ENCODE data around the gene COL4A1.

COL4A1 gene

DNA sequence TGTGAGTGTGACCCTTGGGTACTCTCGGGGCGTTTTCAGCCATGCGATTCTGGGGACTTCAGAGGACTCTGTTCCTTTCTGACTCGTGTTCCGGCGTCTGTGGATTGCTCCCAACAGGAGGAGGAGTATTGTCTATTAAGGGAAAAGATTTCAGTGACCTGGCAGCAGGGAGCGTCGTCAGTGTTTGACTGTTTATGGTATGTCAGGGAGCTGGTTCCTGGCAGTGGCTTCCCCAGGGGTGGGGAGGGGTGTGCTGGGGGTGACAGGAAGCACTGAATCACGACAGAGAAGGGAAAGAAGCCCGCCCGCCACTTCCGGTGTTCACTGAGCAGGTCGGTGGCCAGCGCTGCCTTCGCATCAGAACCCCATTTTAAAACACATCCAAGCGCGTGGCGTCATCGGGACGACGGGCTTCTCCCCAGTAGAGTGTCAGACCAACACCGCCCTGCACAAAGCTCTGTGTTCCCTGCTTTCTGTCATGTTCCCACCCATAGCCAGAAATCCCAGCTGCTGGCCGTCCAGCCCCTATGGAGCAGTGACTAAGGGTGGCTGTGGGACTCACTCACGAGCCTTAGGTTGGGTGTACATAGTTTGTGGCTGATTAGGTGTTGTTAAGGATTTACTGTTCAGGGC, 34.0 kb upstream of the COL4A1 start:
- DNase-seq = no peak

DNA sequence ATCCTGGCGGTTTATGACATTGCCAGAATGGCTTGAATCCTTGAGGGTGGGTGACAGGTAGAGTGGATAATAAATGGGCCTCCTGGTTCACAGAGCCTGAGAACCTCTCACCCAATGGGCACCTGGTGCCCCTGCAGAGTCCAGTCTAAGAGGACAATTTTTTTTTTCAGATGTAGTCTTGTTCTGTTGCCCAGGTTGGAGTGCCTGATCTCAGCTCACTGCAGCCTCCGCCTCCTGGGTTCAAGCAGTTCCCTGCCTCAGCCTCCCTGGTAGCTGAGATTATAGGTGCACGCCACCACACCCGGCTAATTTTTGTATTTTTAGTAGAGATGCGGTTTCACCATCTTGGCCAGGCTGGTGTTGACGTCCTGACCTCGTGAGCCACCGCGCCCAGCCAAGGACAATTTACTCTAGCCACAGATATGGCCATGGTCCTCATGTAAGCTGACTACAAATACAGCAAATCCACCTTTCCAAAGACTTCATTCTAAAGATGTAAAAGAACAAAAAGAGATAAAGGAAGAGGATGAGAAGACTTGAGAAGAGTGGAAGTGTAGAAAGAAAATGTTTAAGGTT, 33.1 kb upstream of the COL4A1 start:
- DNase-seq = no peak

DNA sequence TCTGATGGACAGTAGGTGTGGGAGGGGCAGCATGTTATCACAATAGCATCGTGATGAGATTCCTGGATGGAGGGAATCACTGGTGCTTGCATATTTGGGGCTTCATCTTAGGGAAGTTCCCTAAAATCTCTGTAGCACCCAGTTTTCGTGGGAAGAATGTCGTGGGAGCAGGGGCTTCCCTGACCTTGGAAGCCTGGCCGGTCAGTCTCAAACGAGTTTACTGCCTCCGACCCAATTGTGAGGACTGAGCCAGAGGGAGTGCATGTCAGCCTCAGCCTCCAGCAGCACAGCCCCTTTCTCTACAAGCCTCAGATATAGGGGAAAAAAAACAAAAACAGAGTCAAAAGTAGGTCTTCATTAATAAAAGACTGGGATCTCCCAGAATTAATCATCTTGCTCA, 32.3 kb upstream of the COL4A1 start:
- no peak for DNase-seq

DNA sequence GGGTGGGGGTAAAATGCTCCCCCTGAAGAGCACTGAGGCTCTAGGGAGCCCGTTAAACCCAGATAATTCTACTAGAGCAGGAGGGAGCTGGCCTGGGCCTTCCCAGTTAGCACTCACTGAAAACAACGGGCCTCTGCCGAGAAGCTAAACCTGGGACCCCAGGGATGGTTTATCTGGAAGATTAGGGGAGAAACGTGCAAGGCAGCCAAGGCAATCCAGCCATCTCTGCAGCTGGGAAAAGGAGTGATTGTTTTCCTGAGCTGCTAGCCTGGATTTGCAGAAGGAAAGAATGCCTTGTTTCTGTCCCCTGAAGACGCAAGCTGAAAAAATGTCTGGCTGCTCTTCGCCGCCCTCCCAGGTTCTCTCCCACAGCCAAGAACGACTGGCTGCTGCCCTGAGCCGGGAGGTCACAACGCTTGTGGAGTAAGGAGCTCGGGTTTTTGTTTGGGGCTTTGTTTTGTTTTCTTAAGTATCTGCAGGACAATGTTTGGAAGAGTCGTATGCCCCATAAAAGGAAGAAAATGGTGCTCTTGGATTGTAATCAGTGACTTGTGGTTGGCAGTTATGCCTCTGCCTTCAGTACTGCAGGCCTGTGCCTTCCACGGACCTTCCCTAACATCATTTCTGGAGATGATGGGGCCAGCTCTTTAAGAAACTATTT, 31.6 kb upstream of the COL4A1 start:
- DNase-seq = no peak

DNA sequence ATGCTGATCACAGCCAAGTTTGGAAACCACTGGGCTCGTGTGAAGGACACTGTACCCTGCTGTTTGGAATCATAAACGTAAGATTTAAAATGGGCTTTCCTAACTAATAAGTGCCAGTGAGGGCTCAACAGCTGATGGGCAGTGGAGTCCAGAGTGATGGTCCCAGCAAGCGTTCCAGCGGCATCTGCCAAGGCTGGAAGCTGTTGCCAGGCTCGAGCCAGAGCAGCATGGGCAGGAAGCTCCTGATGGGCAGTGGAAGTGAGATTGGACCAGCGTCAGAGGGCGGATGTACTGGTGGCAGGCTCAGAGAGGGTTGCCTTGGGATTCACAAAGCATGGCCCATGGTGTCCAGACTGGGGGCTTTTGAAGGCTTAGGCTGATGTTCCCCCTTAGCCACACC, 30.3 kb upstream of the COL4A1 start:
- DNase-seq = no peak

DNA sequence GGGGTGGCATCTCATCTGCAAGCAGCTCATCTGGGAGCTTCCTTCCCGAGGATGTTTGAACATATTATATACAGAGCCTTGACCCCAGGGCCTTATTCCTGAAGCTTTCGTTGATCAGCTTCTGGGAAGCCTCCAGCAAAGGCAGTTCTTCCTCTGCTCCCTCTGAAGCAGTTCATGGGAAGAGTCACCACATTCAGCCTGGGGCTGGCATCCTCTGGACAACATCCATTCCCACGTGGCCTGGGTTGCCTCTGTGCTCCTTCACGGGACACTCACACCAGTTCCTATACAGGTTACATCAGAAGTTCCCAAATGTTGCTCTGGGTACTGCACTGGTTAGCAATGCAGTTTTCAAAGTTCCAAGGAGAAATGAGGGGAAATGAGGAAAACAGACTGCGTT, 29.7 kb upstream of the COL4A1 start:
- no peak for DNase-seq

DNA sequence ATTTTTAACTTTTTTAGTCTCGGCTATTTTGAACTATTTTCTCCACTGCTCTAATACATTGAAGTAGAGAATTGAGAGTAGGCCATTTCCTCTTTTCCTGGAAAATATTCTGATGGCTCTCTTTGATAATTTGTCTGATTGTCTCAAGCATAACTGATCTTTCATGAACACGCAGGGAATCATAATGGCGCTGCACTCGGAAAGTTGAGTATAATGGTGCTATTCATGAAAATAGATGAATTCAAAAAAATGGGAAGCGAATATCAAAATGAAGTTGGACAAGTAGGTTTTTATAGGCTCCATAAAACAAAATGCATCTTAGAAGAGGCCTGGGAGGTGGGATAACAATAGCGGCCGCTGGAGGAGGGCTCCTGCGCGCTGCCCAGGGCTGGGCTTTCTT, 29.2 kb upstream of the COL4A1 start:
- DNase-seq = no peak

DNA sequence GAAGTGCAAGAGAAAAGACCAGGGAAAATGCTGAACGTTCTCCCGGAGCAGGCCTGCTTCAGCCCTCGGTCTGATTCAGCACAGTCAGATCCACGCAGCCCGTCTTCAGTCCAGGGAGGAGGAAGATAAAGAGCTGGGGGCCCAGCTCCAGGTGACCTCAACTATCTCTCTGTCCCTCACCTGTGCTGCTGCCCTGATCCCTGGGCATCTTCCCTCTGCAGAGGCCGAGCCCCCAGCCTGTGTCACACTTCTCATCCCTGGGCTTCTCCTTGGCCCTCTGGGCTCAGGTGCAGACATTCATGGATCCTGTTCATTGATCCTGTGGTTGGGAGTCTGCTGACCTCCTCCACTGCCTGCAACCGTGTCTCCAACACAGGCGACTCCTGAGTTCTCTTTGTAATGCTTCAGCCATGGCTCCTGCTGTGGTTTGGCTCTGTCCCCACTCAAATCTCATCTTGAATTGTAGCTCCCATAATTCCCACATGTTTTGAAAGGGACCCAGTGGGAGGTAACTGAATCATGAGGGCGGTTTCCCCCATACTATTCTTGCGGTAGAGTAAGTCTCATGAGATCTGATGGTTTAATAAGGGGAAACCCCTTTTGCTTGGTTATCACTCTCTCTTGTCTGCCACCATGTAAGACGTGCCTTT, 28.0 kb upstream of the COL4A1 start:
- DNase-seq = no peak

DNA sequence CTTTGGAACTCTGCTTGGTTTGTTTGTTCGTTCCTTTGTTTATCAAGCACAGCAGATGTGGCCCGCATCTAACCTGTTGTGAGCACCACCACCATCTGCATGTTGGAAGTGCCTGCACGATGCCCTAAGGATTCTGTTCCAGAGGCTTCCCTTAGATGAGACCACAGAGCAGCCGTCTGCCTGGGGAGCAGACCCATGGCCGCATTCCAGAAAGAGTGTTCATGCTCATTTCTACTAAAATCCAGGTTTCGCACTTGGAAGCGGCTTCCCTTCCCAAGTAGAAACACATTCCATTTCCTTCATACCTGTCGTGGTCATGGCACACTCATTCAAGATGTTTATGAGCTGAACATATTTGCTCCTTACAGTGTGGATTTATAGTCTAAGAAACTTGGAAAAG, 27.3 kb upstream of the COL4A1 start:
- no peak for DNase-seq

DNA sequence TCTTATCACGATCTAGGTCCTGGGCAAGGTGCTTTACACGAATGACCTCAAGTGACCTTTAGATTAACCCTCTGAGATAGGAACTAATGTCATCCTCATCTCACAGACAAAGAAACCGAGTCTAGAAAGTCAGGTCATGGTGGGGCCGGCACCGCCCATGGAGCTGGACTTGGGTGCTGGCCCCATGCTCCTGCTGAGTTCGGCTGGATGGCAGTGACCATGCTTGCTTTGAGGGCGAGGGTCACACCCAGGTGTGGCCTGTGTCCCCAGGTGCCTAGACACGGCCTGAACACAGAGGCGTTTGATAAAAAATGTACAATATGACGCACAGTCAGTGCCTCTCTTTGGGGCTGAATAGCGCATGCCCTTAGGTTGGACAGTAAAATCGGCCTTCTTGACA, 26.9 kb upstream of the COL4A1 start:
- DNase-seq = no peak

DNA sequence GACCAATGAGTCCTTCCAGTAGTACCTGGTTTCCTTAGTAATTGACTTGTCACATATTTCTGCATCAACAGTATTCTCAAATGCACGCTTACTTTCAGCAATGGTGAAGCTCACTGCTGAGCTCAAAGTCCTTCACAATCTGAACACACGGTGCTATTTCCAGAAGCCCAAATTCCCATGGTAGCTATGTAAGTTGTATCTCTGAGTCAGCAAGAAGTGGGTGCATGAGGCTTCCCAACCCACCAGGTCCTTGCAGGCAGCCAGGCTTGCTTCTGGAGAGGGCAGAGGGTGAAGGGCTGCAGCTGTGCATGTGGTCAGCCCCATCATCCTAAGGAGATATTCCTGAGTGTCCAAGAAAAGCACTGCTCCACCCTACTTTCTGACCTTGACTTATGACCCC, 25.8 kb upstream of the COL4A1 start:
- no peak for DNase-seq

DNA sequence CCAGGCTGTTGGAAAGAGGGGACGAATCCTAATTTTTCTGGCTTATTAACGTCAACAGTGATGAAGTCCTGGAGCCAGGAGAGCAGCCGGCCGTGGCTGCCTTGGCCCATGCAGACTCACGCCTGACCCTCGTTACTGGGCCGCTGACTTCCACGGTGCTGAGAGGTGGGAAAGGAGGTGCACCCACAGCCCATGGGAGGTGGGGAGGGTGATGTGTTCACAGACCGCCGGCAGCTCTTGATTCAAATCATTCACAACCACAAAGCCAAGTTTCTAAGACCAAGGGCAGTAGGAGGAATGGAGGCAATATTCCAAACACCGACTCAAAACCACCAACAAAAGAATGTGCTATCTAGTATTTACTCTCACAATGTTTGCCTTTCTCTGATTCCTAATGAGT, 24.4 kb upstream of the COL4A1 start:
- no peak for DNase-seq

DNA sequence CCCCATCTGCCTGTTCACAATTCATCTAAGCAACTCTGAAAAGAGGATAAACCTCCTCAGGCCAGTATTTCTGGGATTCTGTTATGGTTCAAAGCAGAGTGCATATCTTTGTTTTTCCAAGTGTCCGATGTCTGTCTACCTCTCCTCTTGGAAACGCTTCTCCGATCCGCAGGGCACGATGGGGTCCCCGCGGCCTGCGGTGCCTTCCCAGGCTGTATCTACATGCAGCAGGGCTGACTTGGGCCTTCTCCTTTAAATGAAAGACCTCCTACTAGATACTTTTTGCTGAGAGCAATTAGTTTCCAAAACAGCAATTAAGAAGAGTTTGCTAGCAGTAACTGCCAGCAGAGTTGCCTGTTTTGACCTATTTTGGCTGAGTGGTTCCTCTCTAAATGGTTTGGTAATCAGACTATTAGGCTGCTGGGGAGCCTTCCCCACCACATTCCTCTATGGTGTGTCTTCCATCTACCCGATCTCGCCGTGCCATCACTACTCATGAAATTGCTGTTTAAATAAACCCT, 23.6 kb upstream of the COL4A1 start:
- DNase-seq = no peak

DNA sequence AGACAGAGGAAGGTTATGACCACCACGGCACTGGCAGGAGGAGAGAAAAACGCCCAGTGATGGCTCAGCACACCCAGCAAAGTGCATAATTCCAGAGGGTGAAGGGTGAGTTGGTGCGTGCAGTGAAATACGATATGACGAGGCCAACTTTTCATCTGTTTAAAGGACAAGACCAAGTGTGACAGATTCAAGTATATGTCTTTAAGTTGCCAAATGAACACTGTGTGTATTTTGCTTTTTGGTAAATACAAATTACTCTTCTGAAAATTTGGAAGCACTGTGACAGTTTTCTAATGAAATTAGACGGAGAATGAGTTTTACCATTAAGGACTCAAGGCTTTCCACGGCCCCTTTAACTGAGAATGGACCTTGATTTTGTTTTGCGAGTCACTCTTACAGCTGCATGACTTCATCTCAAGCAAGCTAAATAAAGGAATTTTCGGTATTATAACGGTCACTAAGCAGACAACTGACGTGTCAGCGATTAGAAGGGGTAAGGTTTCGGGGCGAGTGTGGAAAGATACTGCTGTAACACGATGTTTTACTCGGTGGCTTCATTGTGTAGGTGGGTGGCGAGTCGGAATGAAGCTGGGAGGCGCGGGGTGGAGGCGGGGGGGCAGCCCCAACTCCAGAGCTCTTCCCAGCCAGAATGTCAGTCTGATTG, 23.0 kb upstream of the COL4A1 start:
- no peak for DNase-seq

DNA sequence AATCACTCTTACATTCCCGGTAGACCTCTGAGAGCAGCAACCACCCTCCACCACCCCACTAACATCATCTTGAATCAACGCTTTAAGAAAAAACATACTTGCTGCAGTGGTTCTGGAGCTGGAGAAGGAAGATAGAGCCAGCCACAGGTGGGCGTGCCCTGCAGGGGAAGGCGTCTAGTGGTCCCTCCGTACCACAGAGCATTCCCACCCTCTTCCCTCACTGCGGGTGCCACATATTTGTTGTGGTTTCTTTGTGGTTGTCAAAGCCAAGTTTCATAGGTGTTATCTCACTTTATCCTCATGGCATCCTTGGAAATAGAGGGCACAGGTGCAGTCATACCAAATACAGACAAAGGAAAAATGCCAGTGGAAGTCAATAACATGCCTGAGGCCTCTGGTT, 22.3 kb upstream of the COL4A1 start:
- DNase-seq = no peak

DNA sequence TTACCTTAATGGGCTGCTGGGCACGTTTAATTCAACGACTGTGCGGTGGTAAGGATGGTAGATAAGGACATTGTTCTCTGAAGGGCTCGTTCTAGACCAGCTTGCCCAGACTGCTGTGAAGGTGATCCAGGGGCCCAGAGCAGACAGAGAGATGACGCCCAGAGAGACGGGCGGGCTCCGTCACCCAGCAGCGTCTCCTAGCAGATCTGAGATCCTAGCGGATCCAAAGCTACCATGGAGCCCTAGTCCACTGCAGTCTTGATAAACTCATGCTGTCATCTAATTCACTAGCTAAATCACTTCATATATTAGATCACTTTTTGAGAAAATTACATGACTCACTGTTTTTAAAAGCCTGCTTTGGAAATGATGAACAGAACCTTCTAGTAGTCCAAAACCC, 21.6 kb upstream of the COL4A1 start:
- DNase-seq = no peak

DNA sequence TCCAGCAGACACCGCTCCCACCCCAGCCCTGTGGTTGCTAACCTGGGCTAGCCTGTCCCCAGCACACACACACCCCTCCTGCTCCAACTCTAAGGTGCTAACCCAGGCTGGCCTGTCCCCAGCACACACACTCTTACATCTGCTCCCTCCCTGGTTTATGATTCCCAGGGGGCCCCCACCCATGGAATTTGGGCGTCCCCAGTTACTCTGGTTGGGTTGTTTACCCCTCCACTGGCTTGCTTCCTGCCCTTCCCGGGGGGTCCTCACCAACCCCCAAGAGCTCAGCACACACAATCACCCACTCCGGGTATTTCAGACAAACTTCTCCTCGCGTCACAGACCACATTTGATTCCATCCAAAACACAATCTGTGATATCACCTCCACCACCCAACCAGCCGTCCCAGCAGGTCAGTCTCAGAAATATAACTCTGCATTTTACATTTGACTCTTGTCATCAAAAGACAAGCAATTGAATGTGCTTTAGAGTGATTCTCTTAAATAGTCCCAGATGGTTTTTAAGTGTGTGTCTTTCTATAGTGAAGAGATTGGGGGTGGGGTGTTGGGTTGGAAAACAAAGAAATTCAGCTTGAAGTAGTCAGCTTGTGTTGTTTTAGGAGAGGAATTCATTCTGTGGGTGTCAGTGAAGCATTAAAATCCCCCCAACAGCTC, 20.2 kb upstream of the COL4A1 start:
- DNase-seq = no peak

DNA sequence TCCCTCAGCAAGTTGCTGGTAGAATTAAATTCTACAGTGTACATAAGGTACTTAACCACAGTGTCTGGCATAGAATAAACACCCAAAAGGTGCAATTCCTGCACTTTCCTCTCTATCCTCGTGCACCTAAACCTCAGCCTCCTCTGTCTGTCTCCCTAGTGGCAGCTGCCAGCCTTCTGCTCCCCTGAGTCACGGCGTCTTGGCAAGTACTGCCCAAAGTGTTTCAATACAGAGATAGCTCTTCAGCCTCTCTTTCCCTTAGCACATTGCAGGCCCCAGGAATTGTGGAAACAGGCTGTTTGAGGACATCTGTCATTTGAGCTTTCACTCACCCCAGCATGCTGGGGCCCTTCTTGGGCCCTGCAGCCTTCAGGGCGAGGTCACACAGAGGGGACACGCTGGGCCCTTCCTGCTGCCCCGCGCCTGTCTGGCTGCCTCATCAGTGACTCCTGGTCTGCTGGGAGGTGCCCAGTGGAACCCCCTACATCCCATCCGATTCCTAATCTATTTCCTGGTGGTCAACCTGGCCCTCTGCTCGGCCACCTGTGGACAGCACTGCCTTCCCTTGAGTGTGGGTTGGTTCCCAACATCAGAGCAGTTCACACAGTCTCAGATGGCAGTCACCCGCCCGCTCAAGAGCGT, 19.4 kb upstream of the COL4A1 start:
- DNase-seq = no peak

DNA sequence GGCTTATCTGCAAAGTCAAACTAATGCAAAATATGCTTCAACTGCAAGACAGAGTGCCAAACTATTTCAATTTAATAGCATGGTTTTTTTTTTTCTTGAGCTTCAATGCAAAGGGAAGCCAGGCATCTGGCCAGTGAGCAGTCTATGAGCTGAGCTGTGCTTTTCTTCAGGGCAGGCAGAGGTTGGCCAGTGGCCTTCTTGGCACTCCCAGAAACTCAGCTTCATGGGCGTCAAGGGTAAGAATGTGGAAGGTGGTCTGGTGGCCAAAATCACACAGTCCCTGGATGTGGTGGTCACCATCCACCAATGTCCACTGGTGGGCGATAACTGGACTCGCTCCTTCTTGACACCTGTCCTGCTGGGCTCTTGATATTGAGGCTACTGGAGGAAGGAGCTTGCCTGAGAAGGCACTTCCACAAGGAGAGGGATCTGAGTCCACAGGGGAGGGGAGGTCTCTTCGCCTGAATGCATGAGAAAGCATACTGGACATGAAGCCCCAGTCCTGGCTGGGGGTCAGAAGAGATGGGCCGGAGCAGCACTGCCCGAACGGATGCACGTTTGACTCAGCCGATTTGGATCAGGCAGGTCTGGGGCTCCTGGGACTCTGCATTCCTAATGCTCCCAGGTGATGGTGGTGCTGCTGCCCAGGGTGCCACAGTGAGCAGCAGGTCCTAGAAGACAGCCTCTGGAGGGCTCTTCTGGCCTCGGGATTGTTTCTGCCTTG, 17.2 kb upstream of the COL4A1 start:
- no peak for DNase-seq

DNA sequence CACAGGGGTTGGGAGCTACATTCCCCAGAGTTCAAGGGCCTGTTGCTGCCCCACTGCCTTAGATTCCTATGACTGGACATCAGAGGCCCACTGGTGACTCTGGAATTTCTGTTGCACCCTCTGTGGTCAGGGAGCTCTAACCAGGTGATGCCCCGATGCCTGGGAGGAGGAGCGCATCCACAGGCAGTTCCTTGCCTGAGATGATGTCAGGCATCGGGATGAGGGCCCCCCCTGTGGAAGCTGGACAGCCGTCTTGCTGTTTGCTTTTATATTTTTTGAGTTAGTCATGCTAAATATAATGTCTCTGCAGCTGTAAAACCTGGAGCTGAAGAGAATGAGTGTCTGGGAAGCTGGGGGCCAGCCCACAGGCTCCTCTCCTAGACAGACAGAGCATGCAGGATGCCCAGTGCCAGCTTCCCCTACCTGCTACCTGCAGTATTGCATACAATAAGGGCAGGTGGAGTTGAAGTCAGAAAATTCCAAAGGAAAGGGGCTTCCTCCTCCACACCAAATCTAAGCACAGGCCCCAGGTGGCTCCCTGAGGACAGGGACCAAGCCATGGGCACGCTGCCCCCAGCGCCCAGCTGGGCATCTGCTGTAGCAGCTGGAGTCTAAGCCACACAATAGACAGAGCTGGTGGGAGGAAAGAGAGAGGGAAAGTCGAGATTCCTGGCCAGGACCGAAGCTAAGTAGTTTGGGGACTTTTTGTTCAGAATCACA, 16.4 kb upstream of the COL4A1 start:
- no peak for DNase-seq

DNA sequence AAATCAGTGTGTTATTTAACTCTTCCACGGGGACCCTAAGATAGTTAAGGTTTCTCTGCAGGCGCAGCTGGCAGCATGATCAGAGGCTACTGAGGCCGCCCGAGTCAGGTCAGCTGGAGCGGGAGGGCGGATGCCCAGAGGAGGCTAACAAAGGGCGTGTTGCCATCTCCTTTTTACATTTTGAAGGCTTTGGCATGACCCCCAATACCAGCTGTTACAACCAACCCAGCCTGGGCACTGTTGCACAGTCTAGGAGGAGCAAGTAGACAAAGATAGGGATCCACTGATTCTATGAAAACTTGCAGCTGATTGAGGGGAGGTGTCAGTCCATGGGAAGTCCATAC, 15.8 kb upstream of the COL4A1 start:
- DNase-seq = no peak

Data from NCI-H2171 treated with DMSO at 0.1 percent for 48 hours (cell line).